Breast epithelium (tissue), 3 donors: ENCODE results near the gene KIF4A.

Experiments used
- POLR2A ChIP-seq: fragments of 450-650 bp; IDR thresholded peaks from one replicate; pipeline ENCODE4 v1.6.1; 2016; ENCODE audit warnings: antibody characterized with exemption, mild to moderate bottlenecking, moderate library complexity
- TF ChIP-seq, protein P1 (sequence below), 3 donors: fragments of 450-650 bp; IDR thresholded peaks; one replicate each; pipeline ENCODE4 v1.5.1; 2016 to 2017; ENCODE audit warnings: antibody characterized with exemption in 3 of 3, mild to moderate bottlenecking in 3 of 3, moderate library complexity in 3 of 3

DNA sequence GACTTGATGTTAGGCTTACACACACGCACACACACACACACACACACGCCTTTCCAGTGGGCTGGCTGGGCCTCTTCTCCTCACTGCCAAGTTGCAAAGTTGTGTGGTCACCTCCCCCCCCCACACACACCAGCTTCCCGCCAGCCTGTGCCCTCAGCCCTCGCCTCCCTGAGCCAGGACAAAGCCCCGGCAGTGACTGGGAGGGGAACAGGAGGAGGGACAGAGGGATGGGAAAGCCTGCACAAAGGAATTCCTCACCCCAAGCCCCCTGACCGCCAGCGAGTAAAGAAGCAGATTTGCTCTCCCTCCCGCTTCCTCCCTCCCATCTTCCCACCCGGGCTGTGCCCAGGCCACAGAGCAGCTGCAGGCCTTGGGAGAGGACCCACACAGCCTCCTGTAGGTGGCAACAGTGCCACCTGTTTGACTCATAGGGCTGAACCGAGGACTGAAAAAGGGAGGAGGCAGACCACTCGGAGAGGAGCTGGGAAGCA, 133.0 kb downstream of the KIF4A start, which contains the start of gene GDPD2:
- no peak for TF ChIP-seq POLR2A
- TF ChIP-seq, protein P1, sequence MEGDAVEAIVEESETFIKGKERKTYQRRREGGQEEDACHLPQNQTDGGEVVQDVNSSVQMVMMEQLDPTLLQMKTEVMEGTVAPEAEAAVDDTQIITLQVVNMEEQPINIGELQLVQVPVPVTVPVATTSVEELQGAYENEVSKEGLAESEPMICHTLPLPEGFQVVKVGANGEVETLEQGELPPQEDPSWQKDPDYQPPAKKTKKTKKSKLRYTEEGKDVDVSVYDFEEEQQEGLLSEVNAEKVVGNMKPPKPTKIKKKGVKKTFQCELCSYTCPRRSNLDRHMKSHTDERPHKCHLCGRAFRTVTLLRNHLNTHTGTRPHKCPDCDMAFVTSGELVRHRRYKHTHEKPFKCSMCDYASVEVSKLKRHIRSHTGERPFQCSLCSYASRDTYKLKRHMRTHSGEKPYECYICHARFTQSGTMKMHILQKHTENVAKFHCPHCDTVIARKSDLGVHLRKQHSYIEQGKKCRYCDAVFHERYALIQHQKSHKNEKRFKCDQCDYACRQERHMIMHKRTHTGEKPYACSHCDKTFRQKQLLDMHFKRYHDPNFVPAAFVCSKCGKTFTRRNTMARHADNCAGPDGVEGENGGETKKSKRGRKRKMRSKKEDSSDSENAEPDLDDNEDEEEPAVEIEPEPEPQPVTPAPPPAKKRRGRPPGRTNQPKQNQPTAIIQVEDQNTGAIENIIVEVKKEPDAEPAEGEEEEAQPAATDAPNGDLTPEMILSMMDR (IDR thresholded peaks at IDR 0.05) = no peak
